ENCODE results near the gene GRAMD1B. TPM values are rescaled to one million over a fixed set of nuclear protein-coding genes. Genes with fewer than 3 reads are reported as not detected.

GRAMD1B gene
- total RNA-seq, 1 experiment from 2014 or later, result 82.1 TPM

- ATAC-seq, result no peak
- H4K20me1 ChIP-seq (ENCODE audit: low read length), result peaks cover 8% of the 10 kb centered on the region; the same call in 1 of the 2 replicates
- no peak overlapping the region for H3K27ac ChIP-seq (ENCODE audit: low read length)
- BruUV-seq (replicated peaks), result no TSS peak
- H3K9me2 ChIP-seq (replicated peaks; ENCODE audit: low read length), result no peaks in the 10 kb centered on the region
- no peak overlapping the region for H3K9ac ChIP-seq (ENCODE audit: low read length)
- peaks cover 16% of the 10 kb centered on the region for H3K4me1 ChIP-seq (ENCODE audit: insufficient read depth, low read length)
- ChIA-PET POLR2A (ENCODE audit: unreplicated experiment) (no interaction called here), CTCF (no interaction called here)
- no peak for TF ChIP-seq EZH2 (IDR thresholded peaks at IDR 0.05; ENCODE audit: low read length, unreplicated experiment)
- TF ChIP-seq CTCF (conservative IDR thresholded peaks at IDR 0.05; ENCODE audit: low read depth, low read length), result no peak
- TF ChIP-seq EZH2phosphoT487 (IDR thresholded peaks at IDR 0.05; ENCODE audit: borderline replicate concordance, low read length), result no peak
- no peak overlapping the region for H3K4me3 ChIP-seq (ENCODE audit: low read length)
- no peaks in the 10 kb centered on the region for H3K27me3 ChIP-seq (ENCODE audit: low read length)
- no peaks in the 10 kb centered on the region for H3K79me2 ChIP-seq (ENCODE audit: low read length)
- H3F3A ChIP-seq (ENCODE audit: low read length, unreplicated experiment), result no peaks in the 10 kb centered on the region
- H3K9me3 ChIP-seq (ENCODE audit: low read length), result no peaks in the 10 kb centered on the region
- peaks cover 12% of the 10 kb centered on the region; the same call in 1 of the 2 replicates for H3K36me3 ChIP-seq (ENCODE audit: low read depth, low read length)
- no peak overlapping the region for H3K4me2 ChIP-seq (ENCODE audit: low read length)
- intact Hi-C loops (cut with micrococcal nuclease), result no loop called here
- no peak overlapping the region for H2AFZ ChIP-seq (ENCODE audit: low read length)
- DNase-seq, result no peak
Measured at GRCh38 chr11:123588117-123588863, 158.2 kb downstream of the GRAMD1B start.

- no peak overlapping the region for H3K4me2 ChIP-seq (ENCODE audit: low read length)
- peaks cover 16% of the 10 kb centered on the region for H3K4me1 ChIP-seq (ENCODE audit: insufficient read depth, low read length)
- no peak overlapping the region for H3K9ac ChIP-seq (ENCODE audit: low read length)
- no TSS peak for BruUV-seq (replicated peaks)
- peaks cover 8% of the 10 kb centered on the region; the same call in 1 of the 2 replicates for H4K20me1 ChIP-seq (ENCODE audit: low read length)
- peaks cover 12% of the 10 kb centered on the region; the same call in 1 of the 2 replicates for H3K36me3 ChIP-seq (ENCODE audit: low read depth, low read length)
- H3K27me3 ChIP-seq (ENCODE audit: low read length), result no peaks in the 10 kb centered on the region
- no peaks in the 10 kb centered on the region for H3K9me3 ChIP-seq (ENCODE audit: low read length)
- POLR2A ChIA-PET (ENCODE audit: unreplicated experiment), result no interaction called here
- no peaks in the 10 kb centered on the region for H3K9me2 ChIP-seq (replicated peaks; ENCODE audit: low read length)
- no peak overlapping the region for H3K27ac ChIP-seq (ENCODE audit: low read length)
- H3K79me2 ChIP-seq (ENCODE audit: low read length), result no peaks in the 10 kb centered on the region
- no peak overlapping the region for H3K4me3 ChIP-seq (ENCODE audit: low read length)
- ATAC-seq, result no peak
- TF ChIP-seq EZH2phosphoT487 (IDR thresholded peaks at IDR 0.05; ENCODE audit: borderline replicate concordance, low read length) (no peak), CTCF (conservative IDR thresholded peaks at IDR 0.05; ENCODE audit: low read depth, low read length) (no peak)
- no peak for DNase-seq
- H2AFZ ChIP-seq (ENCODE audit: low read length), result no peak overlapping the region
- no peaks in the 10 kb centered on the region for H3F3A ChIP-seq (ENCODE audit: low read length, unreplicated experiment)
- CTCF ChIA-PET, result no interaction called here
- intact Hi-C loops (cut with micrococcal nuclease), result no loop called here
Measured at GRCh38 chr11:123588864-123589262, 158.8 kb downstream of the GRAMD1B start.

GRCh38 chr11:123590296-123590912 lies 160.3 kb downstream of the GRAMD1B start:
- H3K79me2 ChIP-seq (ENCODE audit: low read length), result no peaks in the 10 kb centered on the region
- H3K27ac ChIP-seq (ENCODE audit: low read length), result peak overlapping the region; percentile 33
- peak; percentile 93 for DNase-seq
- no peaks in the 10 kb centered on the region for H3K9me3 ChIP-seq (ENCODE audit: low read length)
- H3K4me2 ChIP-seq (ENCODE audit: low read length), result peak overlapping the region; percentile 47; the same call in 1 of the 2 replicates
- H4K20me1 ChIP-seq (ENCODE audit: low read length), result peaks cover 8% of the 10 kb centered on the region; the same call in 1 of the 2 replicates
- intact Hi-C loops (cut with micrococcal nuclease), result no loop called here
- no peaks in the 10 kb centered on the region for H3K9me2 ChIP-seq (replicated peaks; ENCODE audit: low read length)
- H3K4me1 ChIP-seq (ENCODE audit: insufficient read depth, low read length), result peaks cover 16% of the 10 kb centered on the region
- BruUV-seq (replicated peaks), result no TSS peak
- H3K4me3 ChIP-seq (ENCODE audit: low read length), result no peak overlapping the region
- ChIA-PET POLR2A (ENCODE audit: unreplicated experiment) (no interaction called here), CTCF (interaction anchor here (0.6 to 0.9 kb wide), 3 partner anchors 9 to 121 kb away, joined by 3 to 11 read pairs (median 4); no protein-coding TSS in a partner anchor)
- 0 out of 2 replicates have a peak overlapping the region, but pooled peaks have one; percentile 6 for H2AFZ ChIP-seq (ENCODE audit: low read length)
- H3K36me3 ChIP-seq (ENCODE audit: low read depth, low read length), result peaks cover 19% of the 10 kb centered on the region; the same call in 1 of the 2 replicates
- H3F3A ChIP-seq (ENCODE audit: low read length, unreplicated experiment), result no peaks in the 10 kb centered on the region
- H3K27me3 ChIP-seq (ENCODE audit: low read length), result no peaks in the 10 kb centered on the region
- peak; percentile 96 for ATAC-seq
- H3K9ac ChIP-seq (ENCODE audit: low read length), result no peak overlapping the region
- TF ChIP-seq CTCF (conservative IDR thresholded peaks at IDR 0.05; ENCODE audit: low read depth, low read length) (no peak), EZH2phosphoT487 (IDR thresholded peaks at IDR 0.05; ENCODE audit: borderline replicate concordance, low read length) (no peak), EZH2 (IDR thresholded peaks at IDR 0.05; ENCODE audit: low read length, unreplicated experiment) (no peak)
